HEK293 (cell line): ENCODE results near the gene TAC3.

Source experiments
- GLI2 ChIP-seq: fragments of 450-650 bp; formaldehyde crosslinking; IDR thresholded peaks from 2 replicates; pipeline ENCODE4; 2017; ENCODE audit warnings: missing biosample characterization, missing genetic modification characterization, low read depth, borderline replicate concordance
- HOXD13 ChIP-seq: sonication (generic); formaldehyde crosslinking; IDR thresholded peaks from 2 replicates; pipeline ENCODE4 v1.8.0; 2022; ENCODE audit warnings: missing genetic modification reagents, borderline replicate concordance
- SCRT1 ChIP-seq: fragments of 450-650 bp; formaldehyde crosslinking; IDR thresholded peaks from 2 replicates; pipeline ENCODE4 v1.5.1; 2016; ENCODE audit warnings: missing biosample characterization, missing genetic modification characterization, borderline replicate concordance
- YY1 ChIP-seq: fragments of 450-650 bp; formaldehyde crosslinking; IDR thresholded peaks from 2 replicates; pipeline ENCODE4 v1.5.1; 2018; ENCODE audit warnings: missing biosample characterization, missing genetic modification characterization
- ZBTB20 ChIP-seq: fragments of 450-650 bp; formaldehyde crosslinking; IDR thresholded peaks from 2 replicates; pipeline ENCODE4 v1.5.1; 2016; ENCODE audit warnings: missing biosample characterization, missing genetic modification characterization
- ZBTB7A ChIP-seq: fragments of 450-650 bp; formaldehyde crosslinking; IDR thresholded peaks from 2 replicates; pipeline ENCODE4 v1.5.1; 2016; ENCODE audit warnings: low read depth, missing biosample characterization, missing genetic modification characterization
- ZBTB8A ChIP-seq: fragments of 450-650 bp; formaldehyde crosslinking; IDR thresholded peaks from 2 replicates; pipeline ENCODE4 v1.5.1; 2016; ENCODE audit warnings: missing biosample characterization, missing genetic modification characterization
- ZNF140 ChIP-seq: fragments of 450-650 bp; formaldehyde crosslinking; IDR thresholded peaks from 2 replicates; pipeline ENCODE4 v1.5.1; 2016; ENCODE audit warnings: missing biosample characterization, missing genetic modification characterization
- ZNF350 ChIP-seq: fragments of 450-650 bp; formaldehyde crosslinking; IDR thresholded peaks from 2 replicates; pipeline ENCODE4 v1.5.0; 2017; ENCODE audit warnings: missing biosample characterization, mild to moderate bottlenecking, missing genetic modification characterization
- ZNF629 ChIP-seq: fragments of 450-650 bp; formaldehyde crosslinking; IDR thresholded peaks from 2 replicates; pipeline ENCODE4 v1.5.1; 2017; ENCODE audit warnings: missing biosample characterization, missing genetic modification characterization
- TF ChIP-seq, protein P1 (sequence below): fragments of 450-650 bp; formaldehyde crosslinking; IDR thresholded peaks from 2 replicates; pipeline ENCODE4 v1.5.1; 2016; ENCODE audit warnings: missing biosample characterization, missing genetic modification characterization
- TF ChIP-seq, protein P2 (sequence below): fragments of 450-650 bp; IDR thresholded peaks from 2 replicates; pipeline ENCODE4 v1.5.1; 2018; ENCODE audit warnings: missing biosample characterization, mild to moderate bottlenecking, missing genetic modification characterization
- TF ChIP-seq, protein P3 (sequence below): fragments of 450-650 bp; formaldehyde crosslinking; IDR thresholded peaks from 2 replicates; pipeline ENCODE4 v1.5.1; 2016; ENCODE audit warnings: missing biosample characterization, missing genetic modification characterization

DNA sequence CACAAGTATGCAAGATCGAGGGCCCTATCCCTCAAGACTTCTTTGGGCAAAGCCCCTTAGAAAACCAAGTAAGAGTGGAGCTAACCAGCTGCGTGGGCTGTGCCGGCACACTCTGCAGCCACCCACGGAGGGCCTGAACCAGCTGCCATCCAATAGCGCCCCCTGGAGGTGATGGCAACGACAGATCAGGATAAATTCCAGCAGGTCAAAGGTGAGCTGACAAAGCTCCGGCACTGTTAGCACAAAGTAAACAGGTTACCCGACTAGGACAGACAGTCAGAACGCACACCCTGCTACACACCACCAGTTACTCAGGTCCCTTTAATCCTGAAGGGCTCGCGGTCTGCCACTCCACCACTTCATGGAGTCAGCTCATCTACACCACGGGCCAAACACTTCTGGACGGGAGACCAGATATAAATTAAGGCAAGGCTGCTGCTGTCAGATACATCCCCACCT, 14.9 kb downstream of the TAC3 start:
- no peak for TF ChIP-seq SCRT1 (tag by site-specific recombination)
- no peak for TF ChIP-seq ZNF140 (tag by site-specific recombination)
- TF ChIP-seq, protein P1, sequence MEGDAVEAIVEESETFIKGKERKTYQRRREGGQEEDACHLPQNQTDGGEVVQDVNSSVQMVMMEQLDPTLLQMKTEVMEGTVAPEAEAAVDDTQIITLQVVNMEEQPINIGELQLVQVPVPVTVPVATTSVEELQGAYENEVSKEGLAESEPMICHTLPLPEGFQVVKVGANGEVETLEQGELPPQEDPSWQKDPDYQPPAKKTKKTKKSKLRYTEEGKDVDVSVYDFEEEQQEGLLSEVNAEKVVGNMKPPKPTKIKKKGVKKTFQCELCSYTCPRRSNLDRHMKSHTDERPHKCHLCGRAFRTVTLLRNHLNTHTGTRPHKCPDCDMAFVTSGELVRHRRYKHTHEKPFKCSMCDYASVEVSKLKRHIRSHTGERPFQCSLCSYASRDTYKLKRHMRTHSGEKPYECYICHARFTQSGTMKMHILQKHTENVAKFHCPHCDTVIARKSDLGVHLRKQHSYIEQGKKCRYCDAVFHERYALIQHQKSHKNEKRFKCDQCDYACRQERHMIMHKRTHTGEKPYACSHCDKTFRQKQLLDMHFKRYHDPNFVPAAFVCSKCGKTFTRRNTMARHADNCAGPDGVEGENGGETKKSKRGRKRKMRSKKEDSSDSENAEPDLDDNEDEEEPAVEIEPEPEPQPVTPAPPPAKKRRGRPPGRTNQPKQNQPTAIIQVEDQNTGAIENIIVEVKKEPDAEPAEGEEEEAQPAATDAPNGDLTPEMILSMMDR, result peak; percentile 76
- no peak for TF ChIP-seq ZBTB7A (tag by site-specific recombination)
- TF ChIP-seq ZBTB8A (tag by site-specific recombination), result no peak
- TF ChIP-seq YY1 (tag by site-specific recombination), result no peak
- no peak for TF ChIP-seq ZNF350
- TF ChIP-seq ZBTB20 (tag by site-specific recombination), result no peak
- no peak for TF ChIP-seq HOXD13 (CRISPR knock-in tag)
- TF ChIP-seq GLI2 (tag by site-specific recombination), result no peak
- TF ChIP-seq, protein P2, sequence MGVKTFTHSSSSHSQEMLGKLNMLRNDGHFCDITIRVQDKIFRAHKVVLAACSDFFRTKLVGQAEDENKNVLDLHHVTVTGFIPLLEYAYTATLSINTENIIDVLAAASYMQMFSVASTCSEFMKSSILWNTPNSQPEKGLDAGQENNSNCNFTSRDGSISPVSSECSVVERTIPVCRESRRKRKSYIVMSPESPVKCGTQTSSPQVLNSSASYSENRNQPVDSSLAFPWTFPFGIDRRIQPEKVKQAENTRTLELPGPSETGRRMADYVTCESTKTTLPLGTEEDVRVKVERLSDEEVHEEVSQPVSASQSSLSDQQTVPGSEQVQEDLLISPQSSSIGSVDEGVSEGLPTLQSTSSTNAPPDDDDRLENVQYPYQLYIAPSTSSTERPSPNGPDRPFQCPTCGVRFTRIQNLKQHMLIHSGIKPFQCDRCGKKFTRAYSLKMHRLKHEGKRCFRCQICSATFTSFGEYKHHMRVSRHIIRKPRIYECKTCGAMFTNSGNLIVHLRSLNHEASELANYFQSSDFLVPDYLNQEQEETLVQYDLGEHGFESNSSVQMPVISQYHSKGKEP (tag by site-specific recombination), result no peak
- 0 out of 2 replicates have a peak, but pooled peaks have one; percentile 13 for TF ChIP-seq ZNF629 (tag by site-specific recombination)
- TF ChIP-seq, protein P3, sequence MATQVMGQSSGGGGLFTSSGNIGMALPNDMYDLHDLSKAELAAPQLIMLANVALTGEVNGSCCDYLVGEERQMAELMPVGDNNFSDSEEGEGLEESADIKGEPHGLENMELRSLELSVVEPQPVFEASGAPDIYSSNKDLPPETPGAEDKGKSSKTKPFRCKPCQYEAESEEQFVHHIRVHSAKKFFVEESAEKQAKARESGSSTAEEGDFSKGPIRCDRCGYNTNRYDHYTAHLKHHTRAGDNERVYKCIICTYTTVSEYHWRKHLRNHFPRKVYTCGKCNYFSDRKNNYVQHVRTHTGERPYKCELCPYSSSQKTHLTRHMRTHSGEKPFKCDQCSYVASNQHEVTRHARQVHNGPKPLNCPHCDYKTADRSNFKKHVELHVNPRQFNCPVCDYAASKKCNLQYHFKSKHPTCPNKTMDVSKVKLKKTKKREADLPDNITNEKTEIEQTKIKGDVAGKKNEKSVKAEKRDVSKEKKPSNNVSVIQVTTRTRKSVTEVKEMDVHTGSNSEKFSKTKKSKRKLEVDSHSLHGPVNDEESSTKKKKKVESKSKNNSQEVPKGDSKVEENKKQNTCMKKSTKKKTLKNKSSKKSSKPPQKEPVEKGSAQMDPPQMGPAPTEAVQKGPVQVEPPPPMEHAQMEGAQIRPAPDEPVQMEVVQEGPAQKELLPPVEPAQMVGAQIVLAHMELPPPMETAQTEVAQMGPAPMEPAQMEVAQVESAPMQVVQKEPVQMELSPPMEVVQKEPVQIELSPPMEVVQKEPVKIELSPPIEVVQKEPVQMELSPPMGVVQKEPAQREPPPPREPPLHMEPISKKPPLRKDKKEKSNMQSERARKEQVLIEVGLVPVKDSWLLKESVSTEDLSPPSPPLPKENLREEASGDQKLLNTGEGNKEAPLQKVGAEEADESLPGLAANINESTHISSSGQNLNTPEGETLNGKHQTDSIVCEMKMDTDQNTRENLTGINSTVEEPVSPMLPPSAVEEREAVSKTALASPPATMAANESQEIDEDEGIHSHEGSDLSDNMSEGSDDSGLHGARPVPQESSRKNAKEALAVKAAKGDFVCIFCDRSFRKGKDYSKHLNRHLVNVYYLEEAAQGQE (tag by site-specific recombination), result no peak
